ENCODE results near the gene KCNH6. TPM values are rescaled to one million over a fixed set of nuclear protein-coding genes. Genes with fewer than 3 reads are reported as not detected.

Gene KCNH6
- total RNA-seq, 2 experiments from 2014 or later = not detected

GRCh38 chr17:63479495-63480184 is 43.5 kb upstream of the KCNH6 start:
- H3K27ac Mint-ChIP-seq = no peak overlapping the region
- H3K36me3 Mint-ChIP-seq = no peaks in the 10 kb centered on the region
- no peaks in the 10 kb centered on the region for H3K9me3 Mint-ChIP-seq
- no peak for DNase-seq
- peaks cover 5% of the 10 kb centered on the region for H3K27me3 Mint-ChIP-seq
- ChIA-PET CTCF (interaction anchor here (0.6 to 8.1 kb wide), 32 partner anchors 8 to 367 kb away, joined by 3 to 233 read pairs (median 6); partner anchors contain the start of genes CYB561 and MAP3K3), POLR2A (interaction anchor here (1.2 to 2.0 kb wide), 2 partner anchors 33 to 34 kb away, joined by 3 to 6 read pairs; no protein-coding TSS in a partner anchor)
- H3K4me3 Mint-ChIP-seq = no peak overlapping the region
- peaks cover 15% of the 10 kb centered on the region for H3K4me1 Mint-ChIP-seq (ENCODE audit: low read depth)
- intact Hi-C loops (cut with micrococcal nuclease) = loop anchor here (1.0 to 2.0 kb wide), 3 partner anchors 33 to 133 kb away; partner anchors contain the start of gene CYB561

DNA sequence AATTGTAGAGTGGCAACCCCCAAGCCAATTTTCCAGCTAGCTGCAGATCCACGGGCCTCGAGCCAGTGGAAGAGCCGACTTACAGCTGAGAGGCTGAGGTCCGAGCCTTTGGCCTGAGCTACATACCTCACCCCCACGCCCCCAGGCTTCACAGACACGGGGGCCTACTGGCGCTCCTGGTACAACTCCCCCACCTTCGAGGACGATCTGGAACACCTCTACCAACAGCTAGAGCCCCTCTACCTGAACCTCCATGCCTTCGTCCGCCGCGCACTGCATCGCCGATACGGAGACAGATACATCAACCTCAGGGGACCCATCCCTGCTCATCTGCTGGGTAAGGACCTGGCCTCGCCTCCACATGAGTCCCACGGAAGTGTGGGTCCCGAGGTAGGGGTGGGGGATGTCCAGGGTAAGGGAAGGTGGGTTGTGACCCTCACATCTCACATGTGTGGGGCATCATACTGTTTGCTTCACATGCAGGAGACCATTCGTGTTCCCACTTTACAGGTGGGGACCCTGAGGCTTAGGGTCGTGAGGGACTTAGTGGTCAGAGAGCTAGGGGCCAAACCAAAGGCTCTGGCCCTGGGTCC is 42.9 kb upstream of the KCNH6 start:
- peaks cover 5% of the 10 kb centered on the region for H3K27me3 Mint-ChIP-seq
- CTCF ChIA-PET = interaction anchor here (0.7 to 8.1 kb wide), 17 partner anchors 8 to 230 kb away, joined by 3 to 233 read pairs (median 10); partner anchors contain the start of gene MAP3K3
- H3K9me3 Mint-ChIP-seq = no peaks in the 10 kb centered on the region
- no peak for DNase-seq
- H3K36me3 Mint-ChIP-seq = no peaks in the 10 kb centered on the region
- no peak overlapping the region for H3K27ac Mint-ChIP-seq
- intact Hi-C loops (cut with micrococcal nuclease) = no loop called here
- no peak overlapping the region for H3K4me3 Mint-ChIP-seq
- H3K4me1 Mint-ChIP-seq (ENCODE audit: low read depth) = peaks cover 15% of the 10 kb centered on the region
- POLR2A ChIA-PET = interaction anchor here (1.2 kb wide), 1 partner anchor 35 kb away, joined by 3 read pairs; no protein-coding TSS in a partner anchor

DNA sequence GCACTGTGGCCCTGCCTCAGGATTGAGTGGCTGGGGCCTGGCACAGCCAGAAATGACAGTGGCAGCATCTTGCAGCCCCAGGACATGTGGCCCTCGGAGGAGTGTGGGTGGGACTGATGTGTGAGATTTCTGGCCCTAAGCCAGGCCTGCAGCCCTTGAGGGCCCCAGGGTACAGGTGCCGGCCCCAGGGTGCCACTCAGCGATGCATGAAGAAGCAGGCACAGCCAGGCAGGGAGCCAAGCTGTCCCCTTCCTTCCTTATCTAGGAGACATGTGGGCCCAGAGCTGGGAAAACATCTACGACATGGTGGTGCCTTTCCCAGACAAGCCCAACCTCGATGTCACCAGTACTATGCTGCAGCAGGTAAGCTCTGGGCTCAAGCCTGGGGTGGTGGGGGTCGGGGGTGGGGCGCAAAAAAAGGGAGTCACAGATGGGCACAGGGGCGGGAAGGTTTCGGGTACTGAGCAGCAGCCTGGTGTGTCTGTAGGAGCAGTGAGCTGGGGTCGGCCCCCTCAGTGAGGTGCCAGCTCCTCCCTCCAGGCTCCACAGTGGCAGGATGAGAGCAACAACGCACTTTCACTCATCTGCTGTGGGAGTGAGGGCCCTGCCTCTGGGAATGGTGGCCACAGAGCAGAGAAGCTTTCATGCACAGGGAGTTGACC is 42.2 kb upstream of the KCNH6 start:
- CTCF ChIA-PET = interaction anchor here (1.0 to 8.1 kb wide), 8 partner anchors 11 to 131 kb away, joined by 3 to 233 read pairs (median 26); no protein-coding TSS in a partner anchor
- intact Hi-C loops (cut with micrococcal nuclease) = no loop called here
- Mint-ChIP-seq H3K36me3 (no peaks in the 10 kb centered on the region), H3K27me3 (peaks cover 5% of the 10 kb centered on the region), H3K27ac (no peak overlapping the region), H3K4me3 (no peak overlapping the region), H3K4me1 (ENCODE audit: low read depth) (peaks cover 15% of the 10 kb centered on the region), H3K9me3 (no peaks in the 10 kb centered on the region)
- POLR2A ChIA-PET = no interaction called here
- DNase-seq = no peak

DNA sequence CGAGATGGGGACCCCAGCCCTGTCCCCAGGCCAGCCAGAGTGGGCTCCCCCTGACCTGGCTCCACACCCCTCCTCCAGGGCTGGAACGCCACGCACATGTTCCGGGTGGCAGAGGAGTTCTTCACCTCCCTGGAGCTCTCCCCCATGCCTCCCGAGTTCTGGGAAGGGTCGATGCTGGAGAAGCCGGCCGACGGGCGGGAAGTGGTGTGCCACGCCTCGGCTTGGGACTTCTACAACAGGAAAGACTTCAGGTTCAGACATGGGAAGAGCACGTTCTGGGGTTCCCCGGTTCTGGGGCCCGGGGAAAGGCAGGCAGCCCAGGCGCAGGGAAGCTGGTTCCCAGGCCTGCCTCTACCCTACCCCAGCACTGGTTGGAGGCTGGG is 41.7 kb upstream of the KCNH6 start:
- no peak overlapping the region for H3K4me3 Mint-ChIP-seq
- H3K27ac Mint-ChIP-seq = no peak overlapping the region
- POLR2A ChIA-PET = no interaction called here
- DNase-seq = no peak
- H3K4me1 Mint-ChIP-seq (ENCODE audit: low read depth) = peaks cover 15% of the 10 kb centered on the region
- CTCF ChIA-PET = interaction anchor here (1.0 to 8.1 kb wide), 3 partner anchors 55 to 130 kb away, joined by 3 to 233 read pairs (median 5); no protein-coding TSS in a partner anchor
- intact Hi-C loops (cut with micrococcal nuclease) = no loop called here
- H3K27me3 Mint-ChIP-seq = peaks cover 5% of the 10 kb centered on the region
- no peaks in the 10 kb centered on the region for H3K9me3 Mint-ChIP-seq
- H3K36me3 Mint-ChIP-seq = no peaks in the 10 kb centered on the region

GRCh38 chr17:63482509-63482908 is 40.6 kb upstream of the KCNH6 start:
- no peak overlapping the region for H3K4me3 Mint-ChIP-seq
- peaks cover 14% of the 10 kb centered on the region for H3K4me1 Mint-ChIP-seq (ENCODE audit: low read depth)
- H3K27me3 Mint-ChIP-seq = peaks cover 4% of the 10 kb centered on the region
- POLR2A ChIA-PET = no interaction called here
- intact Hi-C loops (cut with micrococcal nuclease) = no loop called here
- no peak overlapping the region for H3K27ac Mint-ChIP-seq
- H3K9me3 Mint-ChIP-seq = no peaks in the 10 kb centered on the region
- no peak for DNase-seq
- H3K36me3 Mint-ChIP-seq = no peaks in the 10 kb centered on the region
- CTCF ChIA-PET = interaction anchor here (0.5 to 8.1 kb wide), 3 partner anchors 38 to 561 kb away, joined by 3 to 233 read pairs (median 3); no protein-coding TSS in a partner anchor

- no peaks in the 10 kb centered on the region for H3K27me3 Mint-ChIP-seq
- intact Hi-C loops (cut with micrococcal nuclease) = no loop called here
- H3K4me1 Mint-ChIP-seq (ENCODE audit: low read depth) = peaks cover 9% of the 10 kb centered on the region
- H3K9me3 Mint-ChIP-seq = no peaks in the 10 kb centered on the region
- no peaks in the 10 kb centered on the region for H3K36me3 Mint-ChIP-seq
- DNase-seq = no peak
- ChIA-PET CTCF (interaction anchor here (0.6 kb wide), 1 partner anchor 24 kb away, joined by 3 read pairs; no protein-coding TSS in a partner anchor), POLR2A (no interaction called here)
- no peak overlapping the region for H3K27ac Mint-ChIP-seq
- H3K4me3 Mint-ChIP-seq = no peak overlapping the region
These were observed 40.1 kb upstream of the KCNH6 start for GRCh38 chr17:63483038-63483437.

DNA sequence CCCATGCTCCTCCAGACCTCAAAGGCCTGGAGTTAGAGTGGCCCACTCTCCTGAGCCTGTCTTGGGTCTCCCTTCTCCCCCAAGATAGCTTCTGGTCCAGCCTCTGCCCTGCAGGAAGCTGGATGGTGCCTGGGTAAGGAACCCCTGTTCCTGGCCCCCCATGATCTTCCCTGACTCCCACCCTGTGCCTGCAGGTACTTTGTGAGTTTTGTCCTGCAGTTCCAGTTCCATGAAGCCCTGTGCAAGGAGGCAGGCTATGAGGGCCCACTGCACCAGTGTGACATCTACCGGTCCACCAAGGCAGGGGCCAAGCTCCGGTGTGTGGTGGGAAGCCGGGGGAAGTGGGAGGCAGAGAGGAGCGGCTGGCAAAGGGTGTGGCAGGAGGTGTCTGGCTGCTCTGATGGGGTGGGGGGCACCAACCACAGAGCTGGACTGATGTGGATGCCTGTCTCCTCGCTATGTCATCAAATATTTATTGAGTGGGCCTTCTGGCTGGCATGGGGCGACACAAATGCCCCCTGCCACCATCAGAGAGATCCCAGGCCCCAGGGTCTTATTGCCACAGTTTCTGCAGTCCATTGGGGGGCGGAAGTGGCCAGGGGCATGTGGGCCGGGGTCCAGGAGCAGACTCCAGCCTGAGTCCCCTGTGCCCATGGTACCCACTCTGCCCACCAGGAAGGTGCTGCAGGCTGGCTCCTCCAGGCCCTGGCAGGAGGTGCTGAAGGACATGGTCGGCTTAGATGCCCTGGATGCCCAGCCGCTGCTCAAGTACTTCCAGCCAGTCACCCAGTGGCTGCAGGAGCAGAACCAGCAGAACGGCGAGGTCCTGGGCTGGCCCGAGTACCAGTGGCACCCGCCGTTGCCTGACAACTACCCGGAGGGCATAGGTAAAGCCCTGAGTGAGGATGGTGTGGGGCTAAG is 39.2 kb upstream of the KCNH6 start:
- intact Hi-C loops (cut with micrococcal nuclease) = no loop called here
- ChIA-PET POLR2A (no interaction called here), CTCF (interaction anchor here (0.6 kb wide), 2 partner anchors 25 to 58 kb away, joined by 3 read pairs; no protein-coding TSS in a partner anchor)
- no peaks in the 10 kb centered on the region for H3K9me3 Mint-ChIP-seq
- DNase-seq = no peak
- H3K27ac Mint-ChIP-seq = no peak overlapping the region
- no peaks in the 10 kb centered on the region for H3K36me3 Mint-ChIP-seq
- H3K4me3 Mint-ChIP-seq = no peak overlapping the region
- H3K27me3 Mint-ChIP-seq = no peaks in the 10 kb centered on the region
- peaks cover 4% of the 10 kb centered on the region for H3K4me1 Mint-ChIP-seq (ENCODE audit: low read depth)

- ChIA-PET POLR2A (no interaction called here), CTCF (interaction anchor here (0.5 to 1.2 kb wide), 3 partner anchors 61 to 320 kb away, joined by 3 read pairs; no protein-coding TSS in a partner anchor)
- intact Hi-C loops (cut with micrococcal nuclease) = no loop called here
- no peaks in the 10 kb centered on the region for H3K36me3 Mint-ChIP-seq
- H3K27me3 Mint-ChIP-seq = no peaks in the 10 kb centered on the region
- H3K27ac Mint-ChIP-seq = no peak overlapping the region
- no peak for DNase-seq
- H3K4me1 Mint-ChIP-seq (ENCODE audit: low read depth) = no peaks in the 10 kb centered on the region
- H3K9me3 Mint-ChIP-seq = no peaks in the 10 kb centered on the region
- no peak overlapping the region for H3K4me3 Mint-ChIP-seq
These were observed 36.7 kb upstream of the KCNH6 start for GRCh38 chr17:63486317-63487013.

GRCh38 chr17:63487014-63487339 is 36.2 kb upstream of the KCNH6 start:
- intact Hi-C loops (cut with micrococcal nuclease) = no loop called here
- Mint-ChIP-seq H3K27ac (no peak overlapping the region), H3K27me3 (no peaks in the 10 kb centered on the region), H3K9me3 (no peaks in the 10 kb centered on the region), H3K36me3 (no peaks in the 10 kb centered on the region), H3K4me3 (no peak overlapping the region), H3K4me1 (ENCODE audit: low read depth) (no peaks in the 10 kb centered on the region)
- CTCF ChIA-PET = interaction anchor here (0.5 to 0.7 kb wide), 2 partner anchors 125 to 319 kb away, joined by 3 read pairs; no protein-coding TSS in a partner anchor
- POLR2A ChIA-PET = no interaction called here
- DNase-seq = no peak

- intact Hi-C loops (cut with micrococcal nuclease) = no loop called here
- no peak overlapping the region for H3K4me3 Mint-ChIP-seq
- DNase-seq = no peak
- H3K9me3 Mint-ChIP-seq = no peaks in the 10 kb centered on the region
- H3K27me3 Mint-ChIP-seq = no peaks in the 10 kb centered on the region
- no peak overlapping the region for H3K27ac Mint-ChIP-seq
- H3K4me1 Mint-ChIP-seq (ENCODE audit: low read depth) = no peaks in the 10 kb centered on the region
- no peaks in the 10 kb centered on the region for H3K36me3 Mint-ChIP-seq
- ChIA-PET POLR2A (no interaction called here), CTCF (interaction anchor here (1.4 kb wide), 1 partner anchor 11 kb away, joined by 6 read pairs; the partner anchor contains the start of gene ACE)
These were observed 34.3 kb upstream of the KCNH6 start for GRCh38 chr17:63488851-63489250.

GRCh38 chr17:63489291-63489690 is 33.9 kb upstream of the KCNH6 start:
- POLR2A ChIA-PET = no interaction called here
- intact Hi-C loops (cut with micrococcal nuclease) = no loop called here

More at GRCh38 chr17:63489291-63489690, 33.9 kb upstream of the KCNH6 start:
- no peaks in the 10 kb centered on the region for H3K36me3 Mint-ChIP-seq
- no peaks in the 10 kb centered on the region for H3K27me3 Mint-ChIP-seq
- H3K4me3 Mint-ChIP-seq = no peak overlapping the region
- H3K4me1 Mint-ChIP-seq (ENCODE audit: low read depth) = no peaks in the 10 kb centered on the region
- CTCF ChIA-PET = no interaction called here
- DNase-seq = no peak
- H3K27ac Mint-ChIP-seq = no peak overlapping the region
- H3K9me3 Mint-ChIP-seq = no peaks in the 10 kb centered on the region

All from activated CD4-positive, alpha-beta memory T cell treated with anti-CD3 and anti-CD28 coated beads for 36 hours (primary cell).